H9 (cell line): Measurements from ENCODE around the gene VASH1. TPM values are rescaled to one million over a fixed set of nuclear protein-coding genes. Genes with fewer than 3 reads are reported as not detected.

Source experiments
- DNase-seq: peaks from one replicate; pipeline ENCODE4 v3.0.0-alpha.2; 2017
- H2AFZ ChIP-seq: one replicate; pipeline ENCODE4 v1.6.1; 2013; ENCODE audit warnings: mild to moderate bottlenecking, low read length, control low read depth, moderate library complexity
- H2AK5ac ChIP-seq: 2 replicates; pipeline ENCODE4 v1.6.1; 2013; ENCODE audit warnings: low read length, control low read depth, mixed read lengths; ENCODE audit not compliant: insufficient read length
- H2BK120ac ChIP-seq: one replicate; pipeline ENCODE4 v1.6.1; 2013; ENCODE audit warnings: low read depth, mild to moderate bottlenecking, low read length, control low read depth, inconsistent platforms; ENCODE audit not compliant: poor library complexity, severe bottlenecking
- H2BK12ac ChIP-seq: 2 replicates; pipeline ENCODE4 v1.6.1; 2013; ENCODE audit warnings: low read length, control low read depth, mixed read lengths, low read depth; ENCODE audit not compliant: insufficient read length
- H2BK15ac ChIP-seq: 2 replicates; pipeline ENCODE4 v1.6.1; 2013; ENCODE audit warnings: low read depth, low read length, control low read depth
- H2BK20ac ChIP-seq: one replicate; pipeline ENCODE4 v1.6.1; 2013; ENCODE audit warnings: low read depth, mild to moderate bottlenecking, low read length, control low read depth, inconsistent platforms; ENCODE audit not compliant: poor library complexity, severe bottlenecking
- H2BK5ac ChIP-seq: 2 replicates; pipeline ENCODE4 v1.6.1; 2013; ENCODE audit warnings: low read length, control low read depth, mixed read lengths; ENCODE audit not compliant: insufficient read length
- H3K14ac ChIP-seq: 2 replicates; pipeline ENCODE4 v1.6.1; 2013; ENCODE audit warnings: low read length, control low read depth; ENCODE audit not compliant: insufficient read depth
- H3K18ac ChIP-seq: 2 replicates; pipeline ENCODE4 v1.6.1; 2013; ENCODE audit warnings: low read depth, mild to moderate bottlenecking, mixed read lengths, low read length, control low read depth; ENCODE audit not compliant: insufficient read length
- H3K23ac ChIP-seq: 2 replicates; pipeline ENCODE4 v1.6.1; 2013; ENCODE audit warnings: low read length, control low read depth, mixed read lengths, low read depth; ENCODE audit not compliant: insufficient read length
- H3K23me2 ChIP-seq: 2 replicates; pipeline ENCODE4 v1.6.1; 2013; ENCODE audit warnings: low read depth, mild to moderate bottlenecking, mixed read lengths, low read length, control low read depth; ENCODE audit not compliant: insufficient read length, poor library complexity, severe bottlenecking
- H3K27ac ChIP-seq: 2 replicates; pipeline ENCODE4 v1.5.1; 2013; ENCODE audit warnings: low read length, control low read depth, mixed read lengths, low read depth; ENCODE audit not compliant: insufficient read length
- H3K27me3 ChIP-seq: 2 replicates; pipeline ENCODE4 v1.6.1; 2013; ENCODE audit warnings: low read length, control low read depth, inconsistent platforms; ENCODE audit not compliant: insufficient read depth
- H3K4ac ChIP-seq: 2 replicates; pipeline ENCODE4 v1.6.1; 2013; ENCODE audit warnings: low read depth, mild to moderate bottlenecking, control low read depth, inconsistent platforms, low read length, moderate library complexity
- H3K4me1 ChIP-seq: 2 replicates; pipeline ENCODE4 v1.6.1; 2013; ENCODE audit warnings: low read length, control low read depth, inconsistent platforms; ENCODE audit not compliant: insufficient read depth
- H3K4me2 ChIP-seq: 2 replicates; pipeline ENCODE4 v1.6.1; 2013; ENCODE audit warnings: low read length, control low read depth, mixed read lengths; ENCODE audit not compliant: insufficient read length, insufficient read depth
- H3K56ac ChIP-seq: 2 replicates; pipeline ENCODE4 v1.6.1; 2013; ENCODE audit warnings: low read depth, mild to moderate bottlenecking, mixed read lengths, low read length, control low read depth; ENCODE audit not compliant: insufficient read length
- H3K79me1 ChIP-seq: 2 replicates; pipeline ENCODE4 v1.6.1; 2013; ENCODE audit warnings: low read depth, mild to moderate bottlenecking, moderate library complexity, low read length, control low read depth, inconsistent platforms; ENCODE audit not compliant: insufficient read depth, poor library complexity, severe bottlenecking
- H3K79me2 ChIP-seq: 2 replicates; pipeline ENCODE4 v1.6.1; 2013; ENCODE audit warnings: low read length, control low read depth, inconsistent platforms; ENCODE audit not compliant: insufficient read depth
- H3K9ac ChIP-seq: 2 replicates; pipeline ENCODE4 v1.6.1; 2013; ENCODE audit warnings: low read length, control low read depth, mixed read lengths; ENCODE audit not compliant: insufficient read length; ENCODE audit errors: extremely low read depth
- H3K9me3 ChIP-seq: one replicate; pipeline ENCODE4 v1.6.1; 2013; ENCODE audit warnings: low read depth, low read length, inconsistent platforms; ENCODE audit not compliant: control insufficient read depth
- H3T11ph ChIP-seq: one replicate; pipeline ENCODE4 v1.6.1; 2013; ENCODE audit warnings: mild to moderate bottlenecking, low read length, control low read depth, inconsistent platforms
- H4K20me1 ChIP-seq: one replicate; pipeline ENCODE4 v1.6.1; 2013; ENCODE audit not compliant: control insufficient read depth, insufficient read length, insufficient read depth
- H4K5ac ChIP-seq: 2 replicates; pipeline ENCODE4 v1.6.1; 2013; ENCODE audit warnings: low read depth, mild to moderate bottlenecking, mixed read lengths, low read length, control low read depth; ENCODE audit not compliant: insufficient read length
- H4K8ac ChIP-seq: replicated peaks from 2 replicates; pipeline ENCODE4 v1.6.1; 2013; ENCODE audit warnings: low read length, control low read depth, mixed read lengths, low read depth; ENCODE audit not compliant: insufficient read length
- H4K91ac ChIP-seq: 2 replicates; pipeline ENCODE4 v1.6.1; 2013; ENCODE audit warnings: low read depth, mild to moderate bottlenecking, moderate library complexity, mixed read lengths, low read length, control low read depth; ENCODE audit not compliant: insufficient read length
- H3K27ac Mint-ChIP-seq, 3 experiments: 2 replicates in 2 of 3; 3 replicates in 1 of 3; pipeline ENCODE4 v1.8.0; 2020 to 2021; ENCODE audit warnings: mixed read lengths in 3 of 3, mild to moderate bottlenecking in 1 of 3, moderate library complexity in 1 of 3
- H3K27me3 Mint-ChIP-seq: 2 replicates; pipeline ENCODE4 v1.8.0; 2021; ENCODE audit warnings: low read depth, mild to moderate bottlenecking, moderate library complexity, mixed read lengths
- H3K36me3 Mint-ChIP-seq, 3 experiments: 2 replicates in 2 of 3; 3 replicates in 1 of 3; pipeline ENCODE4 v1.8.0; 2020 to 2021; ENCODE audit warnings: low read depth in 3 of 3, mixed read lengths in 3 of 3; ENCODE audit not compliant: insufficient read depth in 1 of 3
- H3K4me1 Mint-ChIP-seq, 2 experiments: 2 replicates each; pipeline ENCODE4 v1.8.0; 2020; ENCODE audit warnings: mixed read lengths in 2 of 2
- H3K4me3 Mint-ChIP-seq, 2 experiments: 2 replicates in 1 of 2; 3 replicates in 1 of 2; pipeline ENCODE4 v1.8.0; 2020 to 2021; ENCODE audit warnings: mild to moderate bottlenecking in 2 of 2, mixed read lengths in 2 of 2, moderate library complexity in 1 of 2
- H3K9me3 Mint-ChIP-seq, 2 experiments: 2 replicates in 1 of 2; 3 replicates in 1 of 2; pipeline ENCODE4 v1.8.0; 2020; ENCODE audit warnings: mild to moderate bottlenecking in 2 of 2, mixed read lengths in 2 of 2, moderate library complexity in 1 of 2
- CTCF ChIP-seq: fragments of 200-600 bp; sonication (generic); conservative IDR thresholded peaks from 3 replicates; pipeline ENCODE4 v1.8.0; 2021; ENCODE audit warnings: antibody characterized with exemption, mild to moderate bottlenecking
- WGBS: extraction: QIAGEN DNeasy Blood & Tissue Kit; methylation state at CpG from one replicate; pipeline ENCODE4 v1.1.7; 2013; ENCODE audit warnings: missing lambda C conversion rate, low lambda C conversion rate, mixed read lengths; ENCODE audit not compliant: insufficient read length; ENCODE audit errors: extremely low coverage; 5-methylcytosine and 5-hydroxymethylcytosine counted together
- total RNA-seq: library from RNA; stranded (reverse); gene quantifications from 2 replicates; pipeline ENCODE4 v1.2.1, GENCODE V29; 2021

VASH1 gene
- total RNA-seq, 1 experiment from 2014 or later = 5.8 TPM

DNA sequence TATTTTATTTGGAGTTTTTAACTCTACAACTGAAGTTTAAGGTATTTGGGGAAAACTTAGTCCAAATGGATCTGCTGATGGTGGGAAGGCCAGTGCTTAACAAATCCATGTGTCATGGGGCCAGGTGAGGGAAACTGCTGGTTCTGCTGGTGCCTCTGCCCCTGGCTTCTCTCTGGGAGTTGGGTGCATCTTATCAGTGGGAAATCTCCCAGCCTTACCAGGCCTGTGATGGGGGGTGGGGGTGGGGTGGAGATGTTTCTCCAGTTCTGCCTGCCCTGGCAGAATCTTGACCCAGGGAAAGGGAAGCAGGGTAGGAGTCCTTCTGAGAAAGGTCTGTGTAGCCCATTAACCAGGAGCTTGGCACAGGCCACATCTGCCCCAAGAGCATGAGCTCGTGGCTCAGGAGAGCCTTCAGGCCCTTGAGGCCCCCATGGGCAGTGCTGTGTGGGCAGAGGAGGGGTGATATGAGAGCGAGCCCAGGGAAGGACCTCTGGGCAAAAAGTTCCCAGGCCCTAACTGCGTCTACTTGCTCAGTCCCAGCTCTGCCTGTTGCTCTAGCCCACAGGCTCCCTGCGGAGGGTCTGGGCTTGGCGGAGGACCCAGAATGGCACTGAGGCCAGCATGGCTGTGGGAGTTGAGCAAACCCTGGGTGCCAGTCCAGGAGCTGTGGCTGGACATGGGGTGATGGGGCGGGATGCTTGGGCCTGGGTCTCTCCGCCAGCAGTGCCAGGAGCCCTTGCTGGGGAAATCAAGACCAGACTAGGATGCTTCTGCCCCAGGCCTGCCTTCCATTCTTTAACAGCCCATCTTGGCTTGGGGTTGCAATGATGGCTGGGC is 18.2 kb downstream of the VASH1 start:
- no peak for TF ChIP-seq CTCF
- no peaks in the 10 kb centered on the region for H3K79me1 ChIP-seq
- H3K9me3 Mint-ChIP-seq = no peaks in the 10 kb centered on the region
- no peak overlapping the region for H3T11ph ChIP-seq
- H3K36me3 Mint-ChIP-seq = peaks cover 10 to 23% (median 15%) of the 10 kb centered on the region in 3 experiments; a peak in 6 of 7 replicates
- no peak overlapping the region for H3K4ac ChIP-seq
- no peaks in the 10 kb centered on the region for H3K27me3 ChIP-seq
- no peaks in the 10 kb centered on the region for H3K4me1 ChIP-seq
- no peak overlapping the region for H2BK12ac ChIP-seq
- no peak overlapping the region for H4K5ac ChIP-seq
- H3K4me1 Mint-ChIP-seq = peaks cover 13 to 17% of the 10 kb centered on the region in 2 experiments
- H3K4me3 Mint-ChIP-seq = no peak overlapping the region
- H3K27ac ChIP-seq = no peak overlapping the region
- no peak overlapping the region for H2BK15ac ChIP-seq
- no peak overlapping the region for H2AK5ac ChIP-seq
- H4K91ac ChIP-seq = no peak overlapping the region
- no peak overlapping the region for H3K18ac ChIP-seq
- H4K20me1 ChIP-seq = no peaks in the 10 kb centered on the region
- no peak overlapping the region for H3K56ac ChIP-seq
- H3K23ac ChIP-seq = no peak overlapping the region
- H3K27me3 Mint-ChIP-seq = peaks cover 3% of the 10 kb centered on the region
- no peak overlapping the region for H2BK20ac ChIP-seq
- H3K9ac ChIP-seq = no peak overlapping the region
- H2AFZ ChIP-seq = no peak overlapping the region
- no CpG with 5 or more reads among the region's 7 CpGs for WGBS
- no peaks in the 10 kb centered on the region for H3K79me2 ChIP-seq
- no peak overlapping the region for H2BK120ac ChIP-seq
- no peaks in the 10 kb centered on the region for H3K9me3 ChIP-seq
- H3K23me2 ChIP-seq = no peaks in the 10 kb centered on the region
- H3K27ac Mint-ChIP-seq = peak overlapping the region in 1 of 3 experiments; percentile 44; a peak in 1 of 7 replicates
- DNase-seq = peak; percentile 21
- no peak overlapping the region for H3K4me2 ChIP-seq
- H4K8ac ChIP-seq = no peak overlapping the region
- no peak overlapping the region for H2BK5ac ChIP-seq
- no peak overlapping the region for H3K14ac ChIP-seq
